Endothelial cell of umbilical vein (primary cell): Measurements from ENCODE around the gene EXOC5. TPM values are rescaled to one million over a fixed set of nuclear protein-coding genes. Genes with fewer than 3 reads are reported as not detected.

Experiments used
- BruUV-seq: library from RNA; stranded (reverse); fragments of 400-500 nt; replicated peaks from 2 replicates; lab custom pipeline; 2021; lab: Mats Ljungman, UMichigan
- CTCF ChIA-PET: fragments of 300-600, 350-600 bp; sonication (Branson Sonifier 250); formaldehyde crosslinking; loops from one replicate; lab custom pipeline; 2021; ENCODE audit warnings: antibody characterized with exemption, inconsistent platforms; lab: Charles Lee
- POLR2A ChIA-PET: fragments of 300-600, 350-600 bp; sonication (Branson Sonifier 250); formaldehyde crosslinking; loops from one replicate; lab custom pipeline; 2021; ENCODE audit warnings: antibody characterized with exemption, inconsistent platforms; lab: Charles Lee
- DNase-seq: peaks from one replicate; pipeline ENCODE4 v3.0.0-alpha.2; 2011; ENCODE audit warnings: low read depth, low spot score
- FAIRE-seq: peaks from 2 replicates; lab custom pipeline; 2011; peaks lifted over from hg19 to GRCh38; lab: Jason Lieb, UNC
- H2AFZ ChIP-seq: 2 replicates; pipeline ENCODE4 v1.6.0; 2012; ENCODE audit warnings: low read depth, low read length, control low read depth, inconsistent platforms
- H3K27ac ChIP-seq: 2 replicates; pipeline ENCODE4 v1.5.1; 2011; ENCODE audit warnings: low read depth, mild to moderate bottlenecking, control low read depth, low read length, moderate library complexity; ENCODE audit not compliant: insufficient read depth
- H3K27me3 ChIP-seq, 2 experiments: 2 replicates each; pipeline versions ENCODE4 v1.6.0 to v1.6.1; 2011; ENCODE audit warnings: low read length in 2 of 2, mixed read lengths in 1 of 2; ENCODE audit not compliant: control insufficient read depth in 2 of 2, insufficient read depth in 2 of 2
- H3K36me3 ChIP-seq, 2 experiments: 2 replicates in 1 of 2; 3 replicates in 1 of 2; pipeline ENCODE4 v1.5.1; 2011; ENCODE audit warnings: low read length in 2 of 2, mild to moderate bottlenecking in 1 of 2, moderate library complexity in 1 of 2; ENCODE audit not compliant: control insufficient read depth in 2 of 2, insufficient read depth in 2 of 2; ENCODE audit errors: extremely low read depth in 1 of 2
- H3K4me1 ChIP-seq: 3 replicates; pipeline ENCODE4 v1.5.1; 2011; ENCODE audit warnings: mild to moderate bottlenecking, low read length; ENCODE audit not compliant: control insufficient read depth, insufficient read depth; ENCODE audit errors: extremely low read depth
- H3K4me2 ChIP-seq: 2 replicates; pipeline ENCODE4 v1.6.1; 2011; ENCODE audit warnings: low read length, control low read depth, mixed read lengths; ENCODE audit not compliant: insufficient read depth
- H3K4me3 ChIP-seq, 3 experiments: fragments of 200-600 bp in 1 of 3; sonication (generic), shearing (Covaris generic) in 1 of 3; replicated peaks in 1 of 3; 2 replicates each; pipeline ENCODE4 v1.5.1; 2011 to 2016; ENCODE audit warnings: control low read depth in 3 of 3, low read length in 3 of 3, mild to moderate bottlenecking in 2 of 3, inconsistent platforms in 1 of 3, low read depth in 1 of 3, moderate library complexity in 1 of 3; ENCODE audit not compliant: insufficient read depth in 1 of 3
- H3K79me2 ChIP-seq: 2 replicates; pipeline ENCODE4 v1.6.0; 2012; ENCODE audit warnings: low read length, inconsistent platforms; ENCODE audit not compliant: control insufficient read depth, insufficient read depth
- H3K9ac ChIP-seq: replicated peaks from 2 replicates; pipeline ENCODE3; 2011; ENCODE audit warnings: low read length, control low read depth; ENCODE audit not compliant: insufficient read depth; ENCODE audit errors: extremely low read depth
- H3K9me1 ChIP-seq: replicated peaks from 3 replicates; pipeline ENCODE4 v1.6.0; 2011; ENCODE audit warnings: mild to moderate bottlenecking, low read length; ENCODE audit not compliant: control insufficient read depth, insufficient read depth; ENCODE audit errors: extremely low read depth
- H3K9me3 ChIP-seq: replicated peaks from 2 replicates; pipeline ENCODE4 v1.5.1; 2012; ENCODE audit warnings: low read length, inconsistent platforms; ENCODE audit not compliant: control insufficient read depth, insufficient read depth
- H4K20me1 ChIP-seq: replicated peaks from 2 replicates; pipeline ENCODE3; 2011; ENCODE audit warnings: mild to moderate bottlenecking, low read length; ENCODE audit not compliant: control insufficient read depth, insufficient read depth; ENCODE audit errors: extremely low read depth
- CTCF ChIP-seq, 2 donors: IDR thresholded peaks; 1 replicate in 1 of 2; 2 replicates in 1 of 2; pipeline ENCODE4 v1.5.1; 2011; ENCODE audit warnings: low read length in 2 of 2, mild to moderate bottlenecking in 2 of 2, moderate library complexity in 2 of 2, control low read depth in 1 of 2, inconsistent platforms in 1 of 2, low read depth in 1 of 2; ENCODE audit not compliant: insufficient read depth in 1 of 2; ENCODE audit errors: extremely low read depth in 1 of 2
- EZH2 ChIP-seq: IDR thresholded peaks from 2 replicates; pipeline ENCODE4 v1.6.1; 2012; ENCODE audit warnings: borderline replicate concordance, low read depth, mild to moderate bottlenecking, moderate library complexity, low read length, inconsistent platforms; ENCODE audit not compliant: severe bottlenecking
- FOS ChIP-seq: IDR thresholded peaks from 2 replicates; pipeline ENCODE4 v1.6.1; 2011; ENCODE audit warnings: mild to moderate bottlenecking, low read length, moderate library complexity, borderline replicate concordance; ENCODE audit not compliant: insufficient read depth
- GATA2 ChIP-seq: IDR thresholded peaks from 2 replicates; pipeline ENCODE4 v1.7.0; 2011; ENCODE audit warnings: low read depth, mild to moderate bottlenecking, moderate library complexity, mixed read lengths, low read length; ENCODE audit not compliant: insufficient read length, insufficient read depth
- JUN ChIP-seq: IDR thresholded peaks from 2 replicates; pipeline ENCODE4 v1.6.1; 2011; ENCODE audit warnings: borderline replicate concordance, low read depth; ENCODE audit not compliant: insufficient read length, insufficient read depth
- MAX ChIP-seq: IDR thresholded peaks from 2 replicates; pipeline ENCODE4 v1.6.1; 2011; ENCODE audit not compliant: insufficient read depth, insufficient read length
- MYC ChIP-seq: IDR thresholded peaks from one replicate; pipeline ENCODE4 v1.6.1; 2011; ENCODE audit warnings: mild to moderate bottlenecking, low read depth, low read length
- POLR2A ChIP-seq: IDR thresholded peaks from 2 replicates; pipeline ENCODE4 v1.6.1; 2012; ENCODE audit warnings: low read depth, mild to moderate bottlenecking, control low read depth, low read length
- POLR2AphosphoS5 ChIP-seq: IDR thresholded peaks from 2 replicates; pipeline ENCODE4 v1.6.1; 2012; ENCODE audit warnings: low read depth, mild to moderate bottlenecking, control low read depth, low read length, moderate library complexity; ENCODE audit not compliant: insufficient read depth
- dilution Hi-C: fragments of 300-500 bp; cut with MboI; formaldehyde crosslinking; loops from one replicate; pipeline ENCODE4 v1.15.0; 2019; ENCODE audit warnings: low sequenced_read_pairs; ENCODE audit not compliant: extremely low pct_ligation_motif_present
- intact Hi-C: fragments of 100-400 bp; cut with micrococcal nuclease; formaldehyde crosslinking; loops from one replicate; pipeline ENCODE4 v1.10.0; 2022
- polyA plus RNA-seq, 4 experiments: library from polyadenylated mRNA; depleted of rRNA in 3 of 4; stranded (reverse) in 3 of 4; unstranded in 1 of 4; fragments of >200 nt; gene quantifications; 2 replicates each; pipeline versions ENCODE4 v1.2.1 to v1.2.3, GENCODE V29; 2011 to 2012; ENCODE audit warnings: missing spikeins in 1 of 4
- total RNA-seq: library from RNA; stranded (reverse); gene quantifications from 2 replicates; pipeline ENCODE4 v1.2.3, GENCODE V29; 2021

The EXOC5 gene
- total and polyA plus RNA-seq, 2 donors (not counting 3 experiments of a cell fraction or from before 2014, with no cell fraction given), result 23.9 to 104 TPM

DNA sequence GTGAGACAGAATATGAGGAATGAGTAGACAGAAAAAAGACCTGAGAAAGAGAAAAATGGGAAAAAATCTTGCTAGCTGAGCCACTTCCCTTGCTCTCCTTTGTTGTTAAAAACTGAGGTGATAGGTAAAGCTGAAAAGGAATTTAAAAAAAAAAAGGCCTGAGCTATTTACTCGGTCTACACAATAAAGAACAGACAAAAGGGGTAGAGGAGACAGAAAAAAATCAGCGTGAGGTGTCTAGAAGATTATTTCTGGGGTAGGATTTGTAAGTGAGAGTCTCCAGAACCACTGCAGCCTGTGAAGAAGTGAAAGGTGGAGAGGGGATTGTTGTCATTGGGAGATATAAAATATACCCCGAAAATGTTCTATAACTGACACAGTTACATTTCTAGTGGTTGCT is 98.8 kb downstream of the EXOC5 start:
- intact Hi-C loops, result loop anchor here (10.0 kb wide), 1 partner anchor 515 kb away; no protein-coding TSS in a partner anchor
- Histone ChIP-seq H3K79me2 (no peaks in the 10 kb centered on the region), H2AFZ (no peak overlapping the region), H3K9me3 (no peaks in the 10 kb centered on the region), H3K4me1 (no peaks in the 10 kb centered on the region), H3K27ac (no peak overlapping the region), H3K4me2 (no peak overlapping the region), H4K20me1 (no peaks in the 10 kb centered on the region), H3K9me1 (no peaks in the 10 kb centered on the region), H3K27me3 (peaks cover 0 to 2% of the 10 kb centered on the region in 2 experiments), H3K9ac (no peak overlapping the region), H3K4me3 (no peak overlapping the region), H3K36me3 (no peaks in the 10 kb centered on the region)
- dilution Hi-C loops, result no loop called here
- TF ChIP-seq POLR2A, result no peak
- TF ChIP-seq FOS, result no peak
- no peak for TF ChIP-seq MAX
- TF ChIP-seq CTCF (IDR thresholded peaks at IDR 0.05; ENCODE audit: extremely low read depth in 1 of 2, insufficient read depth in 1 of 2, low read depth in 1 of 2, low read length in 2 of 2), result no peak
- TF ChIP-seq POLR2AphosphoS5, result no peak
- no peak for TF ChIP-seq JUN
- TF ChIP-seq GATA2, result no peak
- no peak for TF ChIP-seq MYC
- no peak for TF ChIP-seq EZH2
- no peak for FAIRE-seq
- BruUV-seq, result no TSS peak
- CTCF ChIA-PET, result no interaction called here
- no peak for DNase-seq
- POLR2A ChIA-PET, result no interaction called here
